NCI-H1105 treated with DMSO at 0.1 percent for 48 hours (cell line): ENCODE data around the gene TTK.

Source experiments
- DNase-seq: peaks from one replicate; lab custom pipeline; 2025; lab: John Stamatoyannopoulos, UW

The TTK gene

GRCh38 chr6:80004173-80005072 is at the start of gene TTK:
Gene TTK (plus strand): TSS chr6:80004649. CDS start chr6:80005844, 1,195 bp downstream.
- peak; percentile 97 for DNase-seq

GRCh38 chr6:79954849-79955248 is 49.6 kb upstream of the TTK start:
- no peak for DNase-seq

GRCh38 chr6:79964607-79965081 is 39.8 kb upstream of the TTK start:
- DNase-seq, result no peak

GRCh38 chr6:79967178-79967577 is 37.3 kb upstream of the TTK start:
- DNase-seq, result no peak

- DNase-seq, result no peak
These were observed 34.7 kb upstream of the TTK start for GRCh38 chr6:79969784-79970183.

GRCh38 chr6:79971193-79971592 is 33.3 kb upstream of the TTK start:
- no peak for DNase-seq

- no peak for DNase-seq
These were observed 22.8 kb upstream of the TTK start for GRCh38 chr6:79981652-79982051.

- DNase-seq, result no peak
These were observed 20.2 kb upstream of the TTK start for GRCh38 chr6:79984261-79984660.

GRCh38 chr6:79985128-79985527 is 19.3 kb upstream of the TTK start:
- no peak for DNase-seq

- no peak for DNase-seq
These were observed 14.8 kb upstream of the TTK start for GRCh38 chr6:79989641-79990040.

GRCh38 chr6:79993012-79993910 is 11.2 kb upstream of the TTK start:
- DNase-seq, result no peak

GRCh38 chr6:79993911-79994309 is 10.5 kb upstream of the TTK start:
- DNase-seq, result no peak

GRCh38 chr6:79997728-79998127 is 6.7 kb upstream of the TTK start:
- no peak for DNase-seq

GRCh38 chr6:80001337-80001736 is 3.1 kb upstream of the TTK start:
- DNase-seq, result no peak

- peak; percentile 72 for DNase-seq
These were observed 650 bp upstream of the TTK start for GRCh38 chr6:80003826-80004172.

- no peak for DNase-seq
These were observed 957 bp downstream of the TTK start for GRCh38 chr6:80005406-80005805.

GRCh38 chr6:80006541-80006940 is 2.1 kb downstream of the TTK start:
- no peak for DNase-seq

- DNase-seq, result no peak
These were observed 5.1 kb downstream of the TTK start for GRCh38 chr6:80009531-80009930.

- no peak for DNase-seq
These were observed 5.8 kb downstream of the TTK start for GRCh38 chr6:80010288-80010687.

GRCh38 chr6:80015839-80016435 is 11.5 kb downstream of the TTK start:
- DNase-seq, result no peak

GRCh38 chr6:80020381-80021120 is 16.1 kb downstream of the TTK start:
- no peak for DNase-seq

- DNase-seq, result no peak
These were observed 16.7 kb downstream of the TTK start for GRCh38 chr6:80021131-80021530.
